Gastroesophageal sphincter (tissue), 3 donors: Measurements from ENCODE around the gene ZNF888.

ENCODE experiments used
- CTCF ChIP-seq, 4 experiments: fragments of 200-600 bp in 2 of 4; fragments of 450-650 bp in 2 of 4; sonication (generic) in 1 of 4; IDR thresholded peaks; one replicate each; pipeline ENCODE4 v1.5.1; 2017 to 2019; ENCODE audit warnings: antibody characterized with exemption in 4 of 4, mild to moderate bottlenecking in 2 of 4, moderate library complexity in 2 of 4
- POLR2A ChIP-seq, 2 donors: fragments of 450-650 bp; IDR thresholded peaks; one replicate each; pipeline ENCODE4 v1.6.1; 2017; ENCODE audit warnings: antibody characterized with exemption in 2 of 2, mild to moderate bottlenecking in 2 of 2, moderate library complexity in 1 of 2

- TF ChIP-seq CTCF (IDR thresholded peaks at IDR 0.05) (no peak), POLR2A (IDR thresholded peaks at IDR 0.05) (no peak)
These were observed 26.2 kb upstream of the ZNF888 start for GRCh38 chr19:52949422-52949821.
